Keratinocyte (primary cell): ENCODE measurements around the gene ZNF511. TPM values are rescaled to one million over a fixed set of nuclear protein-coding genes. Genes with fewer than 3 reads are reported as not detected.

Experiments used
- DNase-seq: peaks from one replicate; pipeline ENCODE4 v3.0.0-alpha.2; 2011; ENCODE audit warnings: low read depth, missing footprints, low spot score
- FAIRE-seq: peaks from 2 replicates; lab custom pipeline; 2011; peaks lifted over from hg19 to GRCh38; lab: Jason Lieb, UNC
- H2AFZ ChIP-seq: 2 replicates; pipeline ENCODE4 v1.6.0; 2012; ENCODE audit warnings: low read length, control low read depth, inconsistent platforms; ENCODE audit not compliant: control insufficient read depth
- H3K27ac ChIP-seq: 2 replicates; pipeline ENCODE4 v1.5.1; 2011; ENCODE audit warnings: low read length; ENCODE audit not compliant: control insufficient read depth, insufficient read depth
- H3K27me3 ChIP-seq: 3 replicates; pipeline ENCODE4 v1.6.0; 2011; ENCODE audit warnings: low read length; ENCODE audit not compliant: control insufficient read depth, insufficient read depth; ENCODE audit errors: extremely low read depth
- H3K36me3 ChIP-seq, 2 experiments: 2 replicates in 1 of 2; 3 replicates in 1 of 2; pipeline ENCODE4 v1.5.1; 2011; ENCODE audit warnings: low read length in 2 of 2, mild to moderate bottlenecking in 1 of 2; ENCODE audit not compliant: control insufficient read depth in 2 of 2, insufficient read depth in 2 of 2; ENCODE audit errors: extremely low read depth in 1 of 2
- H3K4me1 ChIP-seq: 3 replicates; pipeline ENCODE4 v1.5.1; 2011; ENCODE audit warnings: low read length; ENCODE audit not compliant: control insufficient read depth, insufficient read depth; ENCODE audit errors: extremely low read depth
- H3K4me2 ChIP-seq: 3 replicates; pipeline ENCODE4 v1.6.0; 2011; ENCODE audit warnings: low read depth, low read length; ENCODE audit not compliant: control insufficient read depth, insufficient read depth; ENCODE audit errors: extremely low read depth
- H3K4me3 ChIP-seq, 3 experiments: fragments of 200-600 bp in 1 of 3; sonication (generic) in 1 of 3; 2 replicates in 2 of 3; 3 replicates in 1 of 3; pipeline ENCODE4 v1.5.1; 2011 to 2016; ENCODE audit warnings: low read length in 3 of 3, mild to moderate bottlenecking in 3 of 3, control low read depth in 2 of 3, inconsistent platforms in 1 of 3, low read depth in 1 of 3, mixed read lengths in 1 of 3, mixed run types in 1 of 3, moderate library complexity in 1 of 3; ENCODE audit not compliant: control insufficient read depth in 2 of 3, insufficient read depth in 2 of 3; ENCODE audit errors: extremely low read depth in 1 of 3
- H3K79me2 ChIP-seq: 2 replicates; pipeline ENCODE4 v1.6.0; 2012; ENCODE audit warnings: low read length; ENCODE audit not compliant: control insufficient read depth, insufficient read depth
- H3K9ac ChIP-seq: 3 replicates; pipeline ENCODE4 v1.6.0; 2011; ENCODE audit warnings: low read length; ENCODE audit not compliant: control insufficient read depth, insufficient read depth; ENCODE audit errors: extremely low read depth
- H3K9me1 ChIP-seq: 3 replicates; pipeline ENCODE4 v1.6.0; 2011; ENCODE audit warnings: low read length; ENCODE audit not compliant: control insufficient read depth, insufficient read depth; ENCODE audit errors: extremely low read depth
- H3K9me3 ChIP-seq: 2 replicates; pipeline ENCODE4 v1.5.1; 2012; ENCODE audit warnings: low read depth, low read length; ENCODE audit not compliant: control insufficient read depth
- H4K20me1 ChIP-seq: 3 replicates; pipeline ENCODE4 v1.6.0; 2011; ENCODE audit warnings: low read length; ENCODE audit not compliant: control insufficient read depth, insufficient read depth; ENCODE audit errors: extremely low read depth
- CTCF ChIP-seq, 3 experiments: IDR thresholded peaks in 1 of 3; conservative IDR thresholded peaks in 1 of 3; optimal IDR thresholded peaks in 1 of 3; 2 replicates in 2 of 3; 3 replicates in 1 of 3; pipeline versions ENCODE3 to v1.5.1; 2011; ENCODE audit warnings: low read length in 3 of 3, mild to moderate bottlenecking in 3 of 3, moderate library complexity in 2 of 3, control low read depth in 1 of 3, inconsistent platforms in 1 of 3; ENCODE audit not compliant: insufficient read depth in 2 of 3; ENCODE audit errors: extremely low read depth in 1 of 3
- EZH2 ChIP-seq: IDR thresholded peaks from one replicate; pipeline ENCODE4 v1.6.1; 2012; ENCODE audit warnings: inconsistent platforms, mild to moderate bottlenecking, low read length, moderate library complexity
- dilution Hi-C: fragments of 300-500 bp; cut with MboI; formaldehyde crosslinking; loops from one replicate; pipeline ENCODE4 v1.7.0; 2020; ENCODE audit warnings: low sequenced_read_pairs; ENCODE audit not compliant: extremely low pct_ligation_motif_present
- polyA plus RNA-seq, 5 experiments: library from polyadenylated mRNA; depleted of rRNA in 3 of 5; stranded (reverse) in 3 of 5; stranded (forward) in 1 of 5; unstranded in 1 of 5; fragments of >200 nt; gene quantifications; 1 replicate in 1 of 5; 2 replicates in 3 of 5; 3 replicates in 1 of 5; pipeline versions ENCODE4 v1.2.1 to v1.2.3, GENCODE V29; 2011 to 2012; ENCODE audit warnings: missing spikeins in 2 of 5, low read depth in 1 of 5, low replicate concordance in 1 of 5

The ZNF511 gene
- polyA plus RNA-seq, 1 donor (not counting 4 experiments of a cell fraction or from before 2014, with no cell fraction given) = 20.2 TPM

- Histone ChIP-seq H3K27me3 (no peaks in the 10 kb centered on the region), H3K4me3 (no peak overlapping the region), H3K27ac (no peak overlapping the region), H3K79me2 (peaks cover 55% of the 10 kb centered on the region), H3K9me1 (peaks cover 2% of the 10 kb centered on the region), H4K20me1 (peaks cover 3% of the 10 kb centered on the region), H2AFZ (no peak overlapping the region), H3K4me1 (peaks cover 6% of the 10 kb centered on the region), H3K9me3 (no peaks in the 10 kb centered on the region), H3K4me2 (no peak overlapping the region), H3K9ac (no peak overlapping the region), H3K36me3 (peaks cover 24 to 26% of the 10 kb centered on the region in 2 experiments)
- FAIRE-seq = no peak
- dilution Hi-C loops = no loop called here
- TF ChIP-seq EZH2 (no peak), CTCF (optimal IDR thresholded peaks at IDR 0.05 in 1 of 3, IDR thresholded peaks at IDR 0.05 in 1 of 3, conservative IDR thresholded peaks at IDR 0.05 in 1 of 3; ENCODE audit: extremely low read depth in 1 of 3, insufficient read depth in 2 of 3, low read length in 3 of 3) (no peak)
- no peak for DNase-seq
Measured at GRCh38 chr10:133303206-133303605, 5.5 kb upstream of the ZNF511 start.

- H3K9me3 ChIP-seq = no peaks in the 10 kb centered on the region
- dilution Hi-C loops = no loop called here
- H3K9ac ChIP-seq = no peak overlapping the region
- H3K4me2 ChIP-seq = no peak overlapping the region
- no peak overlapping the region for H2AFZ ChIP-seq
- TF ChIP-seq EZH2 (no peak), CTCF (optimal IDR thresholded peaks at IDR 0.05 in 1 of 3, IDR thresholded peaks at IDR 0.05 in 1 of 3, conservative IDR thresholded peaks at IDR 0.05 in 1 of 3; ENCODE audit: extremely low read depth in 1 of 3, insufficient read depth in 2 of 3, low read length in 3 of 3) (no peak)
- peaks cover 3% of the 10 kb centered on the region for H4K20me1 ChIP-seq
- no peak for DNase-seq
- FAIRE-seq = no peak
- no peak overlapping the region for H3K27ac ChIP-seq
- peaks cover 14 to 15% of the 10 kb centered on the region in 2 experiments for H3K36me3 ChIP-seq
- no peaks in the 10 kb centered on the region for H3K27me3 ChIP-seq
- peaks cover 2% of the 10 kb centered on the region for H3K9me1 ChIP-seq
- no peak overlapping the region for H3K4me3 ChIP-seq
- H3K79me2 ChIP-seq = peaks cover 58% of the 10 kb centered on the region
- H3K4me1 ChIP-seq = peaks cover 9% of the 10 kb centered on the region
Measured at GRCh38 chr10:133306097-133306476, 2.6 kb upstream of the ZNF511 start.
